ENCODE measurements around the gene DMRTC2. TPM values are rescaled to one million over a fixed set of nuclear protein-coding genes. Genes with fewer than 3 reads are reported as not detected.

The DMRTC2 gene
- total and polyA plus RNA-seq, 2 of the 13 experiments (the other 11 are each of a cell fraction or from before 2014, with no cell fraction given): not detected

GRCh38 chr19:41887711-41888382, 43.0 kb downstream of the DMRTC2 start (continued):
- TF ChIP-seq, protein P1, sequence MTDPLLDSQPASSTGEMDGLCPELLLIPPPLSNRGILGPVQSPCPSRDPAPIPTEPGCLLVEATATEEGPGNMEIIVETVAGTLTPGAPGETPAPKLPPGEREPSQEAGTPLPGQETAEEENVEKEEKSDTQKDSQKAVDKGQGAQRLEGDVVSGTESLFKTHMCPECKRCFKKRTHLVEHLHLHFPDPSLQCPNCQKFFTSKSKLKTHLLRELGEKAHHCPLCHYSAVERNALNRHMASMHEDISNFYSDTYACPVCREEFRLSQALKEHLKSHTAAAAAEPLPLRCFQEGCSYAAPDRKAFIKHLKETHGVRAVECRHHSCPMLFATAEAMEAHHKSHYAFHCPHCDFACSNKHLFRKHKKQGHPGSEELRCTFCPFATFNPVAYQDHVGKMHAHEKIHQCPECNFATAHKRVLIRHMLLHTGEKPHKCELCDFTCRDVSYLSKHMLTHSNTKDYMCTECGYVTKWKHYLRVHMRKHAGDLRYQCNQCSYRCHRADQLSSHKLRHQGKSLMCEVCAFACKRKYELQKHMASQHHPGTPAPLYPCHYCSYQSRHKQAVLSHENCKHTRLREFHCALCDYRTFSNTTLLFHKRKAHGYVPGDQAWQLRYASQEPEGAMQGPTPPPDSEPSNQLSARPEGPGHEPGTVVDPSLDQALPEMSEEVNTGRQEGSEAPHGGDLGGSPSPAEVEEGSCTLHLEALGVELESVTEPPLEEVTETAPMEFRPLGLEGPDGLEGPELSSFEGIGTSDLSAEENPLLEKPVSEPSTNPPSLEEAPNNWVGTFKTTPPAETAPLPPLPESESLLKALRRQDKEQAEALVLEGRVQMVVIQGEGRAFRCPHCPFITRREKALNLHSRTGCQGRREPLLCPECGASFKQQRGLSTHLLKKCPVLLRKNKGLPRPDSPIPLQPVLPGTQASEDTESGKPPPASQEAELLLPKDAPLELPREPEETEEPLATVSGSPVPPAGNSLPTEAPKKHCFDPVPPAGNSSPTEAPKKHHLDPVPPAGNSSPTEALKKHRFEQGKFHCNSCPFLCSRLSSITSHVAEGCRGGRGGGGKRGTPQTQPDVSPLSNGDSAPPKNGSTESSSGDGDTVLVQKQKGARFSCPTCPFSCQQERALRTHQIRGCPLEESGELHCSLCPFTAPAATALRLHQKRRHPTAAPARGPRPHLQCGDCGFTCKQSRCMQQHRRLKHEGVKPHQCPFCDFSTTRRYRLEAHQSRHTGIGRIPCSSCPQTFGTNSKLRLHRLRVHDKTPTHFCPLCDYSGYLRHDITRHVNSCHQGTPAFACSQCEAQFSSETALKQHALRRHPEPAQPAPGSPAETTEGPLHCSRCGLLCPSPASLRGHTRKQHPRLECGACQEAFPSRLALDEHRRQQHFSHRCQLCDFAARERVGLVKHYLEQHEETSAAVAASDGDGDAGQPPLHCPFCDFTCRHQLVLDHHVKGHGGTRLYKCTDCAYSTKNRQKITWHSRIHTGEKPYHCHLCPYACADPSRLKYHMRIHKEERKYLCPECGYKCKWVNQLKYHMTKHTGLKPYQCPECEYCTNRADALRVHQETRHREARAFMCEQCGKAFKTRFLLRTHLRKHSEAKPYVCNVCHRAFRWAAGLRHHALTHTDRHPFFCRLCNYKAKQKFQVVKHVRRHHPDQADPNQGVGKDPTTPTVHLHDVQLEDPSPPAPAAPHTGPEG (CRISPR knock-in tag; IDR thresholded peaks at IDR 0.05): no peak
- no peak for TF ChIP-seq CREB3 (CRISPR knock-in tag; IDR thresholded peaks at IDR 0.05)
- peak; percentile 64; the same call in 1 of the 2 replicates for TF ChIP-seq GMEB1 (CRISPR knock-in tag; IDR thresholded peaks at IDR 0.05; ENCODE audit: borderline replicate concordance)
- TF ChIP-seq XRCC5 (optimal IDR thresholded peaks at IDR 0.05; ENCODE audit: low read length): peak; percentile 82
- peak; percentile 26; the same call in 1 of the 2 replicates for TF ChIP-seq NFKBIZ (CRISPR knock-in tag; IDR thresholded peaks at IDR 0.05)
- no peak for TF ChIP-seq RELA (CRISPR knock-in tag; IDR thresholded peaks at IDR 0.05)
- peak; percentile 61; the same call in 1 of the 2 replicates for TF ChIP-seq SMAD3 (CRISPR knock-in tag; IDR thresholded peaks at IDR 0.05)
- TF ChIP-seq CTCF (CRISPR knock-in tag; IDR thresholded peaks at IDR 0.05): peak; percentile 90
- peak; percentile 55; the same call in 1 of the 2 replicates for TF ChIP-seq ZBTB7B (CRISPR knock-in tag; IDR thresholded peaks at IDR 0.05)
- TF ChIP-seq FIP1L1 (IDR thresholded peaks at IDR 0.05; ENCODE audit: borderline replicate concordance, insufficient read depth, low read depth, low read length): peak; percentile 83; the same call in 1 of the 2 replicates
- TF ChIP-seq ZBTB33 (CRISPR knock-in tag; IDR thresholded peaks at IDR 0.05): peak; percentile 55; the same call in 1 of the 2 replicates
- peak; percentile 78; the same call in 1 of the 2 replicates for TF ChIP-seq ZNF430 (CRISPR knock-in tag; IDR thresholded peaks at IDR 0.05)
- no peak for TF ChIP-seq ZNF180 (CRISPR knock-in tag; IDR thresholded peaks at IDR 0.05; ENCODE audit: borderline replicate concordance, low read depth)
- no peak for TF ChIP-seq REL (CRISPR knock-in tag; conservative IDR thresholded peaks at IDR 0.05)
- TF ChIP-seq ZBTB42 (CRISPR knock-in tag; IDR thresholded peaks at IDR 0.05): no peak
- peak; percentile 18 for TF ChIP-seq PRPF4 (IDR thresholded peaks at IDR 0.05; ENCODE audit: low read depth, low read length, poor library complexity, severe bottlenecking)
